ENCODE results near the gene PDE6A.

The PDE6A gene

DNA sequence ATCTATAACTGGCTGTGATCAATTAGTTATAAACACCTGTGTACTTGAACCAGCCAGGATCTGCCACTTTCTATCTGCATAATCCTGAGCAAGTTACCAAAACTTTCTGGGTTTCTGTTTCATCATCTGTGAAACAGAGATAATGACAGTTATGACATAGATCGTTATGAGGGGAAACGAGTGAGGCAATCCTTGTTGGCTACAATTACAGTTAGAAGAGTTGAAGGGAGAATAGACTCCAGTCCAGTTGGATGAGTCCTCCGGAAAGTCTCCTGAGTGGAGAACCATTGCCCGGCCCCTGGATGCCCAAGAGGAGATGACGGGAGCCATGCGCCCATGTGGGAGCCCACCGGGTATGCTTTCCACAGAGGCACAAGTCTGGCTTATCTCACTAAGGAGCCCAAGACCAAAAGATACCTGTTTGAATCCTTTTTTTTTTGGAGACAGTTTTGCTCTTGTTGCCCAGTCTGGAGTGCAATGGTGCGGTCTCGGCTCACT lies 4.5 kb downstream of the PDE6A start:
- Histone ChIP-seq H3K9me3 (ENCODE audit: control insufficient read depth, low read length) (no peaks in the 10 kb centered on the region), H3K27me3 (replicated peaks; ENCODE audit: control insufficient read depth, insufficient read depth, low read length, poor library complexity, severe bottlenecking) (no peaks in the 10 kb centered on the region), H3K4me1 (ENCODE audit: control insufficient read depth, insufficient read depth, low read length, poor library complexity, severe bottlenecking) (no peaks in the 10 kb centered on the region), H3K36me3 (ENCODE audit: control insufficient read depth, insufficient read depth, low read length) (no peaks in the 10 kb centered on the region), H3K4me3 (ENCODE audit: insufficient read depth, low read depth, low read length, poor library complexity, severe bottlenecking) (no peak overlapping the region), H3K27ac (ENCODE audit: insufficient read depth, low read length, poor library complexity, severe bottlenecking) (no peak overlapping the region)
- DNase-seq: no peak

GRCh38 chr5:149939546-149939945 lies 5.0 kb downstream of the PDE6A start:
- no peaks in the 10 kb centered on the region for H3K36me3 ChIP-seq (ENCODE audit: control insufficient read depth, insufficient read depth, low read length)
- no peaks in the 10 kb centered on the region for H3K4me1 ChIP-seq (ENCODE audit: control insufficient read depth, insufficient read depth, low read length, poor library complexity, severe bottlenecking)
- no peak for DNase-seq
- H3K9me3 ChIP-seq (ENCODE audit: control insufficient read depth, low read length): no peaks in the 10 kb centered on the region
- no peak overlapping the region for H3K4me3 ChIP-seq (ENCODE audit: insufficient read depth, low read depth, low read length, poor library complexity, severe bottlenecking)
- no peaks in the 10 kb centered on the region for H3K27me3 ChIP-seq (replicated peaks; ENCODE audit: control insufficient read depth, insufficient read depth, low read length, poor library complexity, severe bottlenecking)
- H3K27ac ChIP-seq (ENCODE audit: insufficient read depth, low read length, poor library complexity, severe bottlenecking): no peak overlapping the region

- no peak overlapping the region for H3K4me3 ChIP-seq (ENCODE audit: insufficient read depth, low read depth, low read length, poor library complexity, severe bottlenecking)
- DNase-seq: no peak
- no peaks in the 10 kb centered on the region for H3K4me1 ChIP-seq (ENCODE audit: control insufficient read depth, insufficient read depth, low read length, poor library complexity, severe bottlenecking)
- H3K27me3 ChIP-seq (replicated peaks; ENCODE audit: control insufficient read depth, insufficient read depth, low read length, poor library complexity, severe bottlenecking): no peaks in the 10 kb centered on the region
- H3K9me3 ChIP-seq (ENCODE audit: control insufficient read depth, low read length): no peaks in the 10 kb centered on the region
- no peaks in the 10 kb centered on the region for H3K36me3 ChIP-seq (ENCODE audit: control insufficient read depth, insufficient read depth, low read length)
- H3K27ac ChIP-seq (ENCODE audit: insufficient read depth, low read length, poor library complexity, severe bottlenecking): no peak overlapping the region
These were observed 5.7 kb downstream of the PDE6A start for GRCh38 chr5:149938791-149939358.

DNA sequence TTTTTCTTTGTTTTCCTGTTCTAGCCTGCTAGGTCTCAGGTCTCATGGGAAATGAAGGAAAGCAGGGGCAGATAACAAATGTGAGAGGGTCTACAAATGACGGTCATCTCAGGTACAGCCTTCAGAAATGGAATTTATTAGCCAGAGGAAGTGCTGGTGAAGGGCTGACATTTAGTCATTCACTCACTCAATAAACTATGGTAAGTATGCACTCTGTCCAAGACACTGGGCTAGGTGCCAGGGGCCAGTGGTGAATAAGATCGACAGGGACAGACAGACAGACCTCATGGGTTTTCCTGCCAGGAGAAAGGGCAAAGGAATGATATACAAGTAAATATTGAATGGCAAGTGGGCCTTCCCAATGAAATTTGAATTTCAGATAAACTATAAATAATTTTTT lies 6.3 kb downstream of the PDE6A start:
- Histone ChIP-seq H3K27me3 (replicated peaks; ENCODE audit: control insufficient read depth, insufficient read depth, low read length, poor library complexity, severe bottlenecking) (no peaks in the 10 kb centered on the region), H3K4me3 (ENCODE audit: insufficient read depth, low read depth, low read length, poor library complexity, severe bottlenecking) (no peak overlapping the region), H3K36me3 (ENCODE audit: control insufficient read depth, insufficient read depth, low read length) (no peaks in the 10 kb centered on the region), H3K9me3 (ENCODE audit: control insufficient read depth, low read length) (no peaks in the 10 kb centered on the region), H3K4me1 (ENCODE audit: control insufficient read depth, insufficient read depth, low read length, poor library complexity, severe bottlenecking) (no peaks in the 10 kb centered on the region), H3K27ac (ENCODE audit: insufficient read depth, low read length, poor library complexity, severe bottlenecking) (no peak overlapping the region)
- DNase-seq: no peak

GRCh38 chr5:149937610-149938009 lies 7.0 kb downstream of the PDE6A start:
- Histone ChIP-seq H3K9me3 (ENCODE audit: control insufficient read depth, low read length) (no peaks in the 10 kb centered on the region), H3K27me3 (replicated peaks; ENCODE audit: control insufficient read depth, insufficient read depth, low read length, poor library complexity, severe bottlenecking) (no peaks in the 10 kb centered on the region), H3K27ac (ENCODE audit: insufficient read depth, low read length, poor library complexity, severe bottlenecking) (no peak overlapping the region), H3K36me3 (ENCODE audit: control insufficient read depth, insufficient read depth, low read length) (no peaks in the 10 kb centered on the region), H3K4me3 (ENCODE audit: insufficient read depth, low read depth, low read length, poor library complexity, severe bottlenecking) (no peak overlapping the region), H3K4me1 (ENCODE audit: control insufficient read depth, insufficient read depth, low read length, poor library complexity, severe bottlenecking) (no peaks in the 10 kb centered on the region)
- DNase-seq: no peak

DNA sequence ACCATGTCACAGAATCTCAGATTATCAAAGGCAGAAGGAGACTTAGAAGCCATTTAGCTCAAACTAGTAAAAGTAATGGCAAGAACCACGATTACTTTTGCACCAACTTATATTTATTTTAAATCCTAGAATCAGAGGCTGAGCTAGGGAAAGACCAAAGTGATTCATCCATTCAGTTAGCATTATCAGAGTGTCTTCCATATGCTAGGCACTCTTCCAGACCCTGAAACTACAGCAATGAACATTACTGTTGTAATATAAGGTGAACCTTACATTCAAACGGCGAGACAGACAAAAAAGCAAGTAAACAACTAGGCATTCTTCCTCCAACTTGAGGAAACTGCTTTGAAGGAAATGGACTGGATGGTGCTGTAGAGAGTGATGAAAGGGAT lies 7.9 kb downstream of the PDE6A start:
- Histone ChIP-seq H3K4me3 (ENCODE audit: insufficient read depth, low read depth, low read length, poor library complexity, severe bottlenecking) (no peak overlapping the region), H3K36me3 (ENCODE audit: control insufficient read depth, insufficient read depth, low read length) (no peaks in the 10 kb centered on the region), H3K27ac (ENCODE audit: insufficient read depth, low read length, poor library complexity, severe bottlenecking) (no peak overlapping the region), H3K4me1 (ENCODE audit: control insufficient read depth, insufficient read depth, low read length, poor library complexity, severe bottlenecking) (no peaks in the 10 kb centered on the region), H3K27me3 (replicated peaks; ENCODE audit: control insufficient read depth, insufficient read depth, low read length, poor library complexity, severe bottlenecking) (no peaks in the 10 kb centered on the region), H3K9me3 (ENCODE audit: control insufficient read depth, low read length) (no peaks in the 10 kb centered on the region)
- DNase-seq: no peak

- no peak overlapping the region for H3K4me3 ChIP-seq (ENCODE audit: insufficient read depth, low read depth, low read length, poor library complexity, severe bottlenecking)
- no peaks in the 10 kb centered on the region for H3K27me3 ChIP-seq (replicated peaks; ENCODE audit: control insufficient read depth, insufficient read depth, low read length, poor library complexity, severe bottlenecking)
- no peaks in the 10 kb centered on the region for H3K9me3 ChIP-seq (ENCODE audit: control insufficient read depth, low read length)
- no peak for DNase-seq
- no peaks in the 10 kb centered on the region for H3K4me1 ChIP-seq (ENCODE audit: control insufficient read depth, insufficient read depth, low read length, poor library complexity, severe bottlenecking)
- H3K36me3 ChIP-seq (ENCODE audit: control insufficient read depth, insufficient read depth, low read length): no peaks in the 10 kb centered on the region
- no peak overlapping the region for H3K27ac ChIP-seq (ENCODE audit: insufficient read depth, low read length, poor library complexity, severe bottlenecking)
These were observed 8.4 kb downstream of the PDE6A start for GRCh38 chr5:149936044-149936699.

GRCh38 chr5:149935431-149935901 lies 9.1 kb downstream of the PDE6A start:
- Histone ChIP-seq H3K4me1 (ENCODE audit: control insufficient read depth, insufficient read depth, low read length, poor library complexity, severe bottlenecking) (no peaks in the 10 kb centered on the region), H3K27ac (ENCODE audit: insufficient read depth, low read length, poor library complexity, severe bottlenecking) (no peak overlapping the region), H3K9me3 (ENCODE audit: control insufficient read depth, low read length) (no peaks in the 10 kb centered on the region), H3K27me3 (replicated peaks; ENCODE audit: control insufficient read depth, insufficient read depth, low read length, poor library complexity, severe bottlenecking) (no peaks in the 10 kb centered on the region), H3K36me3 (ENCODE audit: control insufficient read depth, insufficient read depth, low read length) (no peaks in the 10 kb centered on the region), H3K4me3 (ENCODE audit: insufficient read depth, low read depth, low read length, poor library complexity, severe bottlenecking) (no peak overlapping the region)
- DNase-seq: no peak

GRCh38 chr5:149932445-149933350 lies 11.9 kb downstream of the PDE6A start:
- Histone ChIP-seq H3K27me3 (replicated peaks; ENCODE audit: control insufficient read depth, insufficient read depth, low read length, poor library complexity, severe bottlenecking) (no peaks in the 10 kb centered on the region), H3K9me3 (ENCODE audit: control insufficient read depth, low read length) (no peaks in the 10 kb centered on the region), H3K4me3 (ENCODE audit: insufficient read depth, low read depth, low read length, poor library complexity, severe bottlenecking) (no peak overlapping the region), H3K36me3 (ENCODE audit: control insufficient read depth, insufficient read depth, low read length) (no peaks in the 10 kb centered on the region), H3K4me1 (ENCODE audit: control insufficient read depth, insufficient read depth, low read length, poor library complexity, severe bottlenecking) (no peaks in the 10 kb centered on the region), H3K27ac (ENCODE audit: insufficient read depth, low read length, poor library complexity, severe bottlenecking) (no peak overlapping the region)
- DNase-seq: no peak

- Histone ChIP-seq H3K27me3 (replicated peaks; ENCODE audit: control insufficient read depth, insufficient read depth, low read length, poor library complexity, severe bottlenecking) (no peaks in the 10 kb centered on the region), H3K9me3 (ENCODE audit: control insufficient read depth, low read length) (no peaks in the 10 kb centered on the region), H3K4me1 (ENCODE audit: control insufficient read depth, insufficient read depth, low read length, poor library complexity, severe bottlenecking) (no peaks in the 10 kb centered on the region), H3K27ac (ENCODE audit: insufficient read depth, low read length, poor library complexity, severe bottlenecking) (no peak overlapping the region), H3K36me3 (ENCODE audit: control insufficient read depth, insufficient read depth, low read length) (no peaks in the 10 kb centered on the region), H3K4me3 (ENCODE audit: insufficient read depth, low read depth, low read length, poor library complexity, severe bottlenecking) (no peak overlapping the region)
- DNase-seq: no peak
These were observed 12.6 kb downstream of the PDE6A start for GRCh38 chr5:149931992-149932436.

All from effector memory CD4-positive, alpha-beta T cell (primary cell).